HG03565 (cell line): ENCODE data around the gene RFPL4AL1.

Experiments used
- ATAC-seq: cut with Tn5 transposase; IDR thresholded peaks from one replicate; pipeline ENCODE4 v1.9.1; 2021; ENCODE audit warnings: mild to moderate bottlenecking, moderate library complexity; ENCODE audit not compliant: unreplicated experiment

The RFPL4AL1 gene

DNA sequence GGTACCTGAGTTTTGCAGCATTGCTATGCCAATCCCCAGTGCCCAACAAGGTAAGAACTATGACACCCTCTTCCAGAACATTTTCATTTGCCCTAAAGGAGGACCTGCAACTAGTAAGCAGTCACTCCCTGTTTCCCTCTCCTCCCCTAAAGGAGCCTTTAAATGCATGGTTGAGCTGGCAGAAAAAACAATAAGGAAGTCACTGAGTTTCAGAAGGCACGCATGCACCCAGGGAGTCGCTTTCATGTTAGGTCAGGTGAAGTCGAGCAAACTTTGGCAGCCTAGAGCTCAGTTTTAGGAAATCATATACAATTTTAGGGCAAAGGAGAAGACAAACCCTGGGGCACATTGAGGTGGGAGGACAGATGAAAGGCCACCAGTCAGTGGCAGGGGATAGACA, 51.1 kb downstream of the RFPL4AL1 start:
- no peak for ATAC-seq
